ENCODE data around the gene IER5. TPM values are rescaled to one million over a fixed set of nuclear protein-coding genes. Genes with fewer than 3 reads are reported as not detected.
A peak's percentile ranks its signal among the peaks of the same experiment; 100 is the strongest.

The IER5 gene
- total and polyA plus RNA-seq, 2 of the 13 experiments (the other 11 are each of a cell fraction or from before 2014, with no cell fraction given) = 2.5 to 3.5 TPM

GRCh38 chr1:181112071-181112929 lies 23.8 kb downstream of the IER5 start (continued):
- no peak for TF ChIP-seq TRIM22 (IDR thresholded peaks at IDR 0.05)
- TF ChIP-seq TBX3 (IDR thresholded peaks at IDR 0.05; ENCODE audit: borderline replicate concordance) = peak; percentile 68
- no peak for TF ChIP-seq SUZ12 (IDR thresholded peaks at IDR 0.05; ENCODE audit: low read depth, low read length)
- TF ChIP-seq, protein P1, sequence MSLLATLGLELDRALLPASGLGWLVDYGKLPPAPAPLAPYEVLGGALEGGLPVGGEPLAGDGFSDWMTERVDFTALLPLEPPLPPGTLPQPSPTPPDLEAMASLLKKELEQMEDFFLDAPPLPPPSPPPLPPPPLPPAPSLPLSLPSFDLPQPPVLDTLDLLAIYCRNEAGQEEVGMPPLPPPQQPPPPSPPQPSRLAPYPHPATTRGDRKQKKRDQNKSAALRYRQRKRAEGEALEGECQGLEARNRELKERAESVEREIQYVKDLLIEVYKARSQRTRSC (CRISPR knock-in tag; IDR thresholded peaks at IDR 0.05; ENCODE audit: low read depth) = no peak
- TF ChIP-seq ZNF331 (CRISPR knock-in tag; IDR thresholded peaks at IDR 0.05) = peak; percentile 97
- TF ChIP-seq ARNT2 (CRISPR knock-in tag; IDR thresholded peaks at IDR 0.05; ENCODE audit: low read depth) = peak; percentile 88
- no peak for TF ChIP-seq ZNF768 (CRISPR knock-in tag; IDR thresholded peaks at IDR 0.05)
- TF ChIP-seq, protein P2, sequence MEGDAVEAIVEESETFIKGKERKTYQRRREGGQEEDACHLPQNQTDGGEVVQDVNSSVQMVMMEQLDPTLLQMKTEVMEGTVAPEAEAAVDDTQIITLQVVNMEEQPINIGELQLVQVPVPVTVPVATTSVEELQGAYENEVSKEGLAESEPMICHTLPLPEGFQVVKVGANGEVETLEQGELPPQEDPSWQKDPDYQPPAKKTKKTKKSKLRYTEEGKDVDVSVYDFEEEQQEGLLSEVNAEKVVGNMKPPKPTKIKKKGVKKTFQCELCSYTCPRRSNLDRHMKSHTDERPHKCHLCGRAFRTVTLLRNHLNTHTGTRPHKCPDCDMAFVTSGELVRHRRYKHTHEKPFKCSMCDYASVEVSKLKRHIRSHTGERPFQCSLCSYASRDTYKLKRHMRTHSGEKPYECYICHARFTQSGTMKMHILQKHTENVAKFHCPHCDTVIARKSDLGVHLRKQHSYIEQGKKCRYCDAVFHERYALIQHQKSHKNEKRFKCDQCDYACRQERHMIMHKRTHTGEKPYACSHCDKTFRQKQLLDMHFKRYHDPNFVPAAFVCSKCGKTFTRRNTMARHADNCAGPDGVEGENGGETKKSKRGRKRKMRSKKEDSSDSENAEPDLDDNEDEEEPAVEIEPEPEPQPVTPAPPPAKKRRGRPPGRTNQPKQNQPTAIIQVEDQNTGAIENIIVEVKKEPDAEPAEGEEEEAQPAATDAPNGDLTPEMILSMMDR (CRISPR knock-in tag; IDR thresholded peaks at IDR 0.05) = peak; percentile 27; the same call in 1 of the 2 replicates
- TF ChIP-seq ZNF180 (CRISPR knock-in tag; IDR thresholded peaks at IDR 0.05; ENCODE audit: borderline replicate concordance, low read depth) = no peak
- TF ChIP-seq ZSCAN21 (CRISPR knock-in tag; IDR thresholded peaks at IDR 0.05; ENCODE audit: borderline replicate concordance) = peak; percentile 93
- TF ChIP-seq, protein P3, sequence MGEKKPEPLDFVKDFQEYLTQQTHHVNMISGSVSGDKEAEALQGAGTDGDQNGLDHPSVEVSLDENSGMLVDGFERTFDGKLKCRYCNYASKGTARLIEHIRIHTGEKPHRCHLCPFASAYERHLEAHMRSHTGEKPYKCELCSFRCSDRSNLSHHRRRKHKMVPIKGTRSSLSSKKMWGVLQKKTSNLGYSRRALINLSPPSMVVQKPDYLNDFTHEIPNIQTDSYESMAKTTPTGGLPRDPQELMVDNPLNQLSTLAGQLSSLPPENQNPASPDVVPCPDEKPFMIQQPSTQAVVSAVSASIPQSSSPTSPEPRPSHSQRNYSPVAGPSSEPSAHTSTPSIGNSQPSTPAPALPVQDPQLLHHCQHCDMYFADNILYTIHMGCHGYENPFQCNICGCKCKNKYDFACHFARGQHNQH (CRISPR knock-in tag; IDR thresholded peaks at IDR 0.05) = peak; percentile 92
- TF ChIP-seq SMAD3 (CRISPR knock-in tag; IDR thresholded peaks at IDR 0.05) = peak; percentile 94
- TF ChIP-seq SRSF9 (IDR thresholded peaks at IDR 0.05; ENCODE audit: borderline replicate concordance, insufficient read depth, low read depth, low read length, poor library complexity, severe bottlenecking) = no peak
- peak; percentile 94 for TF ChIP-seq ZNF564 (CRISPR knock-in tag; IDR thresholded peaks at IDR 0.05)
- TF ChIP-seq ZNF772 (CRISPR knock-in tag; IDR thresholded peaks at IDR 0.05) = peak; percentile 94
- TF ChIP-seq, protein P4, sequence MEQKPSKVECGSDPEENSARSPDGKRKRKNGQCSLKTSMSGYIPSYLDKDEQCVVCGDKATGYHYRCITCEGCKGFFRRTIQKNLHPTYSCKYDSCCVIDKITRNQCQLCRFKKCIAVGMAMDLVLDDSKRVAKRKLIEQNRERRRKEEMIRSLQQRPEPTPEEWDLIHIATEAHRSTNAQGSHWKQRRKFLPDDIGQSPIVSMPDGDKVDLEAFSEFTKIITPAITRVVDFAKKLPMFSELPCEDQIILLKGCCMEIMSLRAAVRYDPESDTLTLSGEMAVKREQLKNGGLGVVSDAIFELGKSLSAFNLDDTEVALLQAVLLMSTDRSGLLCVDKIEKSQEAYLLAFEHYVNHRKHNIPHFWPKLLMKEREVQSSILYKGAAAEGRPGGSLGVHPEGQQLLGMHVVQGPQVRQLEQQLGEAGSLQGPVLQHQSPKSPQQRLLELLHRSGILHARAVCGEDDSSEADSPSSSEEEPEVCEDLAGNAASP (CRISPR knock-in tag; IDR thresholded peaks at IDR 0.05; ENCODE audit: borderline replicate concordance) = peak; percentile 87
- TF ChIP-seq, protein P5, sequence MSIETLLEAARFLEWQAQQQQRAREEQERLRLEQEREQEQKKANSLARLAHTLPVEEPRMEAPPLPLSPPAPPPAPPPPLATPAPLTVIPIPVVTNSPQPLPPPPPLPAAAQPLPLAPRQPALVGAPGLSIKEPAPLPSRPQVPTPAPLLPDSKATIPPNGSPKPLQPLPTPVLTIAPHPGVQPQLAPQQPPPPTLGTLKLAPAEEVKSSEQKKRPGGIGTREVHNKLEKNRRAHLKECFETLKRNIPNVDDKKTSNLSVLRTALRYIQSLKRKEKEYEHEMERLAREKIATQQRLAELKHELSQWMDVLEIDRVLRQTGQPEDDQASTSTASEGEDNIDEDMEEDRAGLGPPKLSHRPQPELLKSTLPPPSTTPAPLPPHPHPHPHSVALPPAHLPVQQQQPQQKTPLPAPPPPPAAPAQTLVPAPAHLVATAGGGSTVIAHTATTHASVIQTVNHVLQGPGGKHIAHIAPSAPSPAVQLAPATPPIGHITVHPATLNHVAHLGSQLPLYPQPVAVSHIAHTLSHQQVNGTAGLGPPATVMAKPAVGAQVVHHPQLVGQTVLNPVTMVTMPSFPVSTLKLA (IDR thresholded peaks at IDR 0.05) = no peak
- TF ChIP-seq REXO4 (CRISPR knock-in tag; IDR thresholded peaks at IDR 0.05; ENCODE audit: borderline replicate concordance) = peak; percentile 86
- no peak for TF ChIP-seq LCORL (IDR thresholded peaks at IDR 0.05)
- TF ChIP-seq LCORL (CRISPR knock-in tag; IDR thresholded peaks at IDR 0.05) = peak; percentile 96
- no peak for TF ChIP-seq NFIB (CRISPR knock-in tag; IDR thresholded peaks at IDR 0.05; ENCODE audit: borderline replicate concordance)
- TF ChIP-seq ZNF282 (IDR thresholded peaks at IDR 0.05; ENCODE audit: partially characterized antibody) = no peak
